ENCODE data around the gene SDC3. TPM values are rescaled to one million over a fixed set of nuclear protein-coding genes. Genes with fewer than 3 reads are reported as not detected.

SDC3 gene
- total and polyA plus RNA-seq, 4 donors, result 3.3 to 27.5 (median 16.6) TPM

DNA sequence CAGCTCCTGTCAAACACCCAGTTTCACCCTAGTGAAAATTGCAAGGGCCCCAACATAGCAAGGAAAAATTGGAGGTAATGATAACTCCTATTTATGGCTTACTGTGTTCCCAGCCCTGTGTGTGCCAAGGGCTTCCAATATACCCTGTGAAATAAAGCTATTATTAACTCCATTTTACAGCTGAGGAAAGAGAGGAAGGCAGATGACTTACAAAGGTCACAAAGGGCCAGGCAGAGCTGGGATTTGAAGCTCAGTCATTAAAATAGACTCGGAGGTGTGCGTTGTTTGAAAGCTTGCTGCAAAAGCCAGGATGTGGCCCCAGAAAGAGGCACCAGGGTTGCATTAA lies 20.2 kb upstream of the SDC3 start:
- DNase-seq (ENCODE audit: low spot score), result no peak
- Histone ChIP-seq H3K4me1 (ENCODE audit: control insufficient read depth in 4 of 4, insufficient read depth in 4 of 4, low read length in 3 of 4) (peaks cover 0 to 3% (median 0%) of the 10 kb centered on the region in 4 donors), H3K36me3 (ENCODE audit: control insufficient read depth in 4 of 4, insufficient read depth in 3 of 4, low read depth in 1 of 4, low read length in 3 of 4) (peaks cover 0 to 10% (median 9%) of the 10 kb centered on the region in 4 donors), H3K4me3 (ENCODE audit: low read depth in 1 of 3, low read length in 3 of 3) (no peak overlapping the region), H3K9ac (ENCODE audit: low read depth in 1 of 2, low read length in 2 of 2) (no peak overlapping the region), H3K27me3 (ENCODE audit: control insufficient read depth in 4 of 4, insufficient read depth in 4 of 4, low read length in 3 of 4) (no peaks in the 10 kb centered on the region), H3K9me3 (ENCODE audit: control insufficient read depth in 4 of 4, low read length in 3 of 4) (no peaks in the 10 kb centered on the region), H3K27ac (ENCODE audit: low read depth in 1 of 2, low read length in 2 of 2) (no peak overlapping the region)
- 63% methylated on average over 2 of the region's 2 CpGs for WGBS
- no peak for TF ChIP-seq GABPA (IDR thresholded peaks at IDR 0.05 in 1 of 2, conservative IDR thresholded peaks at IDR 0.05 in 1 of 2)
- TF ChIP-seq, protein P1, sequence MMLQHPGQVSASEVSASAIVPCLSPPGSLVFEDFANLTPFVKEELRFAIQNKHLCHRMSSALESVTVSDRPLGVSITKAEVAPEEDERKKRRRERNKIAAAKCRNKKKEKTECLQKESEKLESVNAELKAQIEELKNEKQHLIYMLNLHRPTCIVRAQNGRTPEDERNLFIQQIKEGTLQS (IDR thresholded peaks at IDR 0.05), result no peak
- TF ChIP-seq YY1 (IDR thresholded peaks at IDR 0.05), result no peak

DNA sequence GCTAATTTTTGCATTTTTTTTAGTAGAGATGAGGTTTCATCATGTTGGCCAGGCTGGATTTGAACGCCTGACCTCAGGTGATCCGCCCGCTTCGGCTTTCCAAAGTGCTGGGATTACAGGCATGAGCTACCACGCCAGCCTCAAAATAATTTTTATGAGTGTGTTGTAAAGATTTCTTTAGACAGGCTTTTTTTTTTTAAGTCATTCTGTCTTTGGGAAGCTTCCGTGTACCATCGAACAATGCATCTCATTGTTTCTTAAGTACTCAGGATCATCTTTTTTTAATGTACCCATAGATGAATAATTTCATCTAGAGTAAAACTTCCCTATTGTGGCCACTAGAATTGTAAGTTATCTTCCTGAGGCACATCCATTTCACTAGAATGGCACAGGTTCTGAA lies 19.6 kb upstream of the SDC3 start:
- H3K27me3 ChIP-seq (ENCODE audit: control insufficient read depth in 4 of 4, insufficient read depth in 4 of 4, low read length in 3 of 4), result no peaks in the 10 kb centered on the region
- H3K4me3 ChIP-seq (ENCODE audit: low read depth in 1 of 3, low read length in 3 of 3), result no peak overlapping the region
- no peak for DNase-seq (ENCODE audit: low spot score)
- peaks cover 0 to 3% (median 0%) of the 10 kb centered on the region in 4 donors for H3K4me1 ChIP-seq (ENCODE audit: control insufficient read depth in 4 of 4, insufficient read depth in 4 of 4, low read length in 3 of 4)
- H3K9ac ChIP-seq (ENCODE audit: low read depth in 1 of 2, low read length in 2 of 2), result no peak overlapping the region
- TF ChIP-seq EGR1 (IDR thresholded peaks at IDR 0.05; ENCODE audit: low read depth in 2 of 2) (no peak), FOXA2 (IDR thresholded peaks at IDR 0.05) (no peak), HNF4G (IDR thresholded peaks at IDR 0.05) (no peak), GABPA (IDR thresholded peaks at IDR 0.05 in 1 of 2, conservative IDR thresholded peaks at IDR 0.05 in 1 of 2) (no peak), HNF4A (conservative IDR thresholded peaks at IDR 0.05) (no peak), YY1 (IDR thresholded peaks at IDR 0.05) (no peak), REST (IDR thresholded peaks at IDR 0.05) (no peak), RXRA (IDR thresholded peaks at IDR 0.05) (no peak), SP1 (IDR thresholded peaks at IDR 0.05) (no peak), ZBTB33 (IDR thresholded peaks at IDR 0.05) (no peak), TAF1 (conservative IDR thresholded peaks at IDR 0.05) (no peak), RAD21 (IDR thresholded peaks at IDR 0.05) (no peak), NR2F2 (IDR thresholded peaks at IDR 0.05) (no peak), FOXA1 (IDR thresholded peaks at IDR 0.05) (no peak)
- TF ChIP-seq, protein P2, sequence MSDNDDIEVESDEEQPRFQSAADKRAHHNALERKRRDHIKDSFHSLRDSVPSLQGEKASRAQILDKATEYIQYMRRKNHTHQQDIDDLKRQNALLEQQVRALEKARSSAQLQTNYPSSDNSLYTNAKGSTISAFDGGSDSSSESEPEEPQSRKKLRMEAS (IDR thresholded peaks at IDR 0.05), result no peak
- TF ChIP-seq, protein P1 (IDR thresholded peaks at IDR 0.05), result no peak
- H3K9me3 ChIP-seq (ENCODE audit: control insufficient read depth in 4 of 4, low read length in 3 of 4), result no peaks in the 10 kb centered on the region
- H3K36me3 ChIP-seq (ENCODE audit: control insufficient read depth in 4 of 4, insufficient read depth in 3 of 4, low read depth in 1 of 4, low read length in 3 of 4), result peaks cover 0 to 5% (median 4%) of the 10 kb centered on the region in 4 donors
- 93% methylated on average over 7 of the region's 7 CpGs for WGBS
- no peak overlapping the region for H3K27ac ChIP-seq (ENCODE audit: low read depth in 1 of 2, low read length in 2 of 2)

All from liver (tissue), 9 donors.